Gastrocnemius medialis (tissue), 4 donors: ENCODE data around the gene KIF4A. TPM values are rescaled to one million over a fixed set of nuclear protein-coding genes. Genes with fewer than 3 reads are reported as not detected.

Source experiments
- ATAC-seq, 2 donors: fragments of 150-250 bp; one replicate each; pipeline ENCODE4 v1.9.1; 2016
- DNase-seq, 2 donors: peaks; one replicate each; pipeline ENCODE4 v3.0.0-alpha.2; 2019
- H3K27ac ChIP-seq, 4 donors: fragments of 200-600 bp; sonication (generic); 1 replicate in 1 of 4; 2 replicates in 3 of 4; pipeline ENCODE4 v1.5.1; 2016 to 2018; ENCODE audit warnings: mild to moderate bottlenecking in 2 of 4, moderate library complexity in 1 of 4
- H3K27me3 ChIP-seq, 3 donors: fragments of 200-600 bp; sonication (generic) in 2 of 3; 1 replicate in 1 of 3; 2 replicates in 2 of 3; pipeline versions ENCODE4 v1.5.1 to v1.6.0; 2016 to 2019; ENCODE audit warnings: mild to moderate bottlenecking in 1 of 3, moderate library complexity in 1 of 3
- H3K36me3 ChIP-seq, 2 donors: fragments of 200-600 bp; sonication (generic) in 1 of 2; one replicate each; pipeline ENCODE4 v1.5.1; 2017 to 2018
- H3K4me1 ChIP-seq, 2 donors: fragments of 200-600 bp; sonication (generic) in 1 of 2; one replicate each; pipeline ENCODE4 v1.5.1; 2016 to 2017; ENCODE audit warnings: mild to moderate bottlenecking in 2 of 2
- H3K4me3 ChIP-seq, 4 donors: fragments of 200-600 bp; sonication (generic) in 3 of 4; 1 replicate in 1 of 4; 2 replicates in 3 of 4; pipeline ENCODE4 v1.5.1; 2016 to 2019; ENCODE audit warnings: mild to moderate bottlenecking in 2 of 4
- H3K9me3 ChIP-seq, 3 donors: fragments of 200-600 bp; sonication (generic) in 2 of 3; 1 replicate in 1 of 3; 2 replicates in 2 of 3; pipeline ENCODE4 v1.5.1; 2016 to 2019
- POLR2A ChIP-seq, 2 donors: fragments of 450-650 bp; IDR thresholded peaks; one replicate each; pipeline ENCODE4 v1.6.1; 2017; ENCODE audit warnings: antibody characterized with exemption in 2 of 2, mild to moderate bottlenecking in 2 of 2, moderate library complexity in 2 of 2
- in situ Hi-C, 4 donors: fragments of 200-750 bp; cut with MboI; loops; one replicate each; pipeline versions ENCODE4 v1.15.0 to v1.8.0; 2017; ENCODE audit warnings: low sequenced_read_pairs in 4 of 4
- intact Hi-C: fragments of 100-400 bp; cut with DNase I; formaldehyde crosslinking; loops from one replicate; pipeline ENCODE4 v1.15.1; 2023; ENCODE audit warnings: low total_unique reads
- total RNA-seq, 4 donors: library from RNA; depleted of rRNA; stranded (reverse); fragments of >200 nt; gene quantifications; one replicate each; pipeline versions ENCODE4 v1.1.0 to v1.2.3, GENCODE V29; 2016
- TF ChIP-seq, protein P1 (sequence below), 5 experiments: fragments of 450-650 bp in 3 of 5; fragments of 200-600 bp in 2 of 5; sonication (generic) in 2 of 5; IDR thresholded peaks in 4 of 5; conservative IDR thresholded peaks in 1 of 5; 1 replicate in 4 of 5; 2 replicates in 1 of 5; pipeline ENCODE4 v1.5.1; 2016 to 2019; ENCODE audit warnings: antibody characterized with exemption in 5 of 5, mild to moderate bottlenecking in 3 of 5, moderate library complexity in 3 of 5

KIF4A gene
- total RNA-seq, 4 donors from 2014 or later = 0.07 to 0.09 TPM; not detected in 2

DNA sequence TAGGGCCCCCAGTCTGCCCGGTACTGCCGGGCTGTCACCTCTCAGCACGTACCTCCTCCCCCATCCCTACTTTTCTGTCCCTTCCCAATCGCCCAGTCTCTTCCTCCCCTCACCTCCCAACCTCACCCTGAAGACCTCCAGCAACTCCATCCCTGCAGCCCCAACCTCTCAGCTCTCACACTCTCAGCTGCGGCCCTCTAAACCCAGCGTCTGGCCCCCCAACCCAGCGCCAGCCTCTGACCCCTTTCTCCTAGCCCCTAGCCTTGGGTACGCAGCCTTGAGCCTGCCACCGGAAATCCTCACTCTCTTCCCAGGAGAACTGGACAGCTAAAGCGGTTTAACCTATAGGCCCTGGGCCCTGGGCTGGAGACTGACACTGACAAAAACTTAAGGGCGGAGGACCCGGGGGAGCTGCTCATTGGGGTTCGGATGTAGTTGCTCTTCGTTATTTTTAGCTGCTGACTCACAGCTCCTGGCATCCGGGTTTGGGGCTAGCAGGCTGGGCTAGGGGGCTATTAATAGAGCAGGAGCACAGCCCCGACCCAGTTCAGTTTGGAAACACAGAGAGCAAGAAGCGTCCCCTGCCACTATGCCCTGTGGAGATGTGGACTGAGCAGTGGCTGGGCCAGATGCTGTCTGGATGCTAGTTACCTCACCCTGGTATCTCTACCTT is 145.1 kb downstream of the KIF4A start:
- no peaks in the 10 kb centered on the region for H3K36me3 ChIP-seq
- DNase-seq (peak; percentile 13 to 74), ATAC-seq (peak; percentile 57 to 59)
- H3K9me3 ChIP-seq = no peaks in the 10 kb centered on the region
- intact Hi-C loops (loop anchor here (1.0 kb wide), 2 partner anchors 145 to 302 kb away; partner anchors contain the start of genes IGBP1 and KIF4A), in situ Hi-C loops (loop anchor here in 3 of 4 donors (25.0 kb wide), 1 partner anchor 298 kb away; the partner anchor contains the start of gene IGBP1 (in 3 of the 3))
- TF ChIP-seq, protein P1, sequence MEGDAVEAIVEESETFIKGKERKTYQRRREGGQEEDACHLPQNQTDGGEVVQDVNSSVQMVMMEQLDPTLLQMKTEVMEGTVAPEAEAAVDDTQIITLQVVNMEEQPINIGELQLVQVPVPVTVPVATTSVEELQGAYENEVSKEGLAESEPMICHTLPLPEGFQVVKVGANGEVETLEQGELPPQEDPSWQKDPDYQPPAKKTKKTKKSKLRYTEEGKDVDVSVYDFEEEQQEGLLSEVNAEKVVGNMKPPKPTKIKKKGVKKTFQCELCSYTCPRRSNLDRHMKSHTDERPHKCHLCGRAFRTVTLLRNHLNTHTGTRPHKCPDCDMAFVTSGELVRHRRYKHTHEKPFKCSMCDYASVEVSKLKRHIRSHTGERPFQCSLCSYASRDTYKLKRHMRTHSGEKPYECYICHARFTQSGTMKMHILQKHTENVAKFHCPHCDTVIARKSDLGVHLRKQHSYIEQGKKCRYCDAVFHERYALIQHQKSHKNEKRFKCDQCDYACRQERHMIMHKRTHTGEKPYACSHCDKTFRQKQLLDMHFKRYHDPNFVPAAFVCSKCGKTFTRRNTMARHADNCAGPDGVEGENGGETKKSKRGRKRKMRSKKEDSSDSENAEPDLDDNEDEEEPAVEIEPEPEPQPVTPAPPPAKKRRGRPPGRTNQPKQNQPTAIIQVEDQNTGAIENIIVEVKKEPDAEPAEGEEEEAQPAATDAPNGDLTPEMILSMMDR (IDR thresholded peaks at IDR 0.05 in 4 of 5, conservative IDR thresholded peaks at IDR 0.05 in 1 of 5) = no peak
- peak in 1 of 2 donors; percentile 16 for TF ChIP-seq POLR2A (IDR thresholded peaks at IDR 0.05)
- H3K4me1 ChIP-seq = peaks cover 0 to 8% of the 10 kb centered on the region in 2 donors
- H3K27ac ChIP-seq = peak overlapping the region; percentile 83 to 91 (median 89)
- H3K4me3 ChIP-seq = peak overlapping the region; percentile 68 to 79 (median 70)
- no peaks in the 10 kb centered on the region for H3K27me3 ChIP-seq

DNA sequence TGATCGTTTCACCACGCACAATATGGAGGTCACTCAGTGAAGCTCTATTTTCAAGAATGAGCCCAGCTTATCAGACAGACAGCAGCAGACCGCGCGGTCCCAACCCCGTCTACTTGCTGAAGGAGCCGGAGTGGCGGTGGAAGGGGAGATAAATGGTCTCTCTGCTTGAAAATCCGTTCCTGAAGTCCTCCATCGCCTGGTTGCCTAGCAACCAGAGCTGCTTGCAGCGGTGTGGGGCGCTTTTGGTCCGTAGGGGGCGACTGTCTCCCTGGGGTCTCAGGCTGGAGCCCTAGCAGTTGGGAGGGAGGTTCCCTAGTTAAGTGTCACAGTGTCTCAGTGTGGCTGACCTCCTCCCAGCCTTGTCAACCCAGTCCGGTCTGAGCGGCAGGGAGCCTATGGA is 146.4 kb downstream of the KIF4A start:
- Histone ChIP-seq H3K36me3 (no peaks in the 10 kb centered on the region), H3K27ac (peak overlapping the region in 1 of 4 donors; percentile 88), H3K4me3 (no peak overlapping the region), H3K27me3 (no peaks in the 10 kb centered on the region), H3K4me1 (peaks cover 0 to 8% of the 10 kb centered on the region in 2 donors), H3K9me3 (no peaks in the 10 kb centered on the region)
- in situ Hi-C loops (loop anchor here in 3 of 4 donors (25.0 kb wide), 1 partner anchor 299 kb away; the partner anchor contains the start of gene IGBP1 (in 3 of the 3)), intact Hi-C loops (no loop called here)
- ATAC-seq (no peak), DNase-seq (no peak)
- TF ChIP-seq, protein P1 (IDR thresholded peaks at IDR 0.05 in 4 of 5, conservative IDR thresholded peaks at IDR 0.05 in 1 of 5) = no peak

DNA sequence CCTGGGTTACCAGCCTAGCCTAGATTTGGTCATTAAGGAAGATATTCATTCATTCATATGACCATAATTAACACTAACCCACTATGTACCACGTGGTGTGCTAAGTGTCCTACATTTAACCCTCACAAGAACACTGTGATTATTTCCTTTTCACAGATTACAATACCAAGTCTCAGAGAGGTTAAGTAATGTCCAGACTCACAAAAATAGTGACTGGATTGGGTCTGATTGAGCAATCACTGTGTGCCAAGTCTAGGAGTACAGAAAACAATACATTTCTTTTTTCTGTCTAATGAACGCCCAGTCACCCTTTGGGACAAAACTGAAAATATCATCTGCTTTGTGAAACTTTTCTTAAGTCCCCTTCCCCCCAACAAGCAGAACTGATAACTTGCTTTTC is 147.1 kb downstream of the KIF4A start:
- Histone ChIP-seq H3K27ac (no peak overlapping the region), H3K27me3 (no peaks in the 10 kb centered on the region), H3K9me3 (no peaks in the 10 kb centered on the region), H3K36me3 (no peaks in the 10 kb centered on the region), H3K4me3 (no peak overlapping the region), H3K4me1 (peaks cover 0 to 8% of the 10 kb centered on the region in 2 donors)
- no peak for TF ChIP-seq POLR2A (IDR thresholded peaks at IDR 0.05)
- TF ChIP-seq, protein P1 (IDR thresholded peaks at IDR 0.05 in 4 of 5, conservative IDR thresholded peaks at IDR 0.05 in 1 of 5) = no peak
- in situ Hi-C loops = loop anchor here in 3 of 4 donors (25.0 kb wide), 1 partner anchor 300 kb away; the partner anchor contains the start of gene IGBP1 (in 3 of the 3)
- intact Hi-C loops = no loop called here
- ATAC-seq (no peak), DNase-seq (no peak)

DNA sequence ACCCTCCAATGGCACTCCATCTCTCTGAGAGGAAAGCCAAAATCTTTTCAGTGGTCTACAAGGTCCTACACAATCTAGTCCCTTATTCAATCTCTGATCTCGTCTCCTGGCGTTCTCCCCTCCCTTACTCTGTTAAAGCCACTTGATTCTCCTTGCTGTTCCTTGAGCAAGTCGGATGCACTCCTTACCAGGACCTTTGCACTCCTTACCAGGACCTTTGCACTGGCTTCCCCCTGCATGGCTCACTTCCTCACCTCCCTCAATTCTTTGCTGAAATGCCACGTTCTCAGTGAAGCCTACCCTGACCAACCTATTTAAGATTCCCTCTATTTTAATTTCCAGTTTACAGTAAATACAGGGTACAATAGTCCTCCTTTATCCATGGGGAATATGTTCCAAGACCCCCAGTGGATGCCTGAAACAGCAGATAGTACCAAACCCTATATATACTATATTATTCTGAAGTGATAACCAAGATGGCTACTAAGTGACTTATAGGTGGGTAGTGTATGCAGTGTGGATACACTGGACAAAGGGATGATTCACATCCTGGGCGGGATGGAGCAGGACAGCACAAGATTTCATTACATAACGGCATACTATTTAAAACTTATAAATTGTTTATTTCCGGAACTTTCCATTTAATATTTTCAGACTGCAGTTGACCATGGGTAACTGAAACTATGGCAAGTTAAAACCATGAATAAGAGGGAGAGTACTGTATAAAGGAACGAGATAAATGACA is 148.2 kb downstream of the KIF4A start:
- Histone ChIP-seq H3K27ac (no peak overlapping the region), H3K27me3 (peaks cover 0 to 4% (median 0%) of the 10 kb centered on the region in 3 donors), H3K4me3 (no peak overlapping the region), H3K4me1 (peaks cover 0 to 8% of the 10 kb centered on the region in 2 donors), H3K9me3 (no peaks in the 10 kb centered on the region), H3K36me3 (no peaks in the 10 kb centered on the region)
- intact Hi-C loops (no loop called here), in situ Hi-C loops (loop anchor here in 3 of 4 donors (25.0 kb wide), 1 partner anchor 301 kb away; the partner anchor contains the start of gene IGBP1 (in 3 of the 3))
- DNase-seq (no peak), ATAC-seq (no peak)
- TF ChIP-seq, protein P1 (IDR thresholded peaks at IDR 0.05 in 4 of 5, conservative IDR thresholded peaks at IDR 0.05 in 1 of 5) = no peak
- TF ChIP-seq POLR2A (IDR thresholded peaks at IDR 0.05) = no peak
